ENCODE results near the gene IMP3.

DNA sequence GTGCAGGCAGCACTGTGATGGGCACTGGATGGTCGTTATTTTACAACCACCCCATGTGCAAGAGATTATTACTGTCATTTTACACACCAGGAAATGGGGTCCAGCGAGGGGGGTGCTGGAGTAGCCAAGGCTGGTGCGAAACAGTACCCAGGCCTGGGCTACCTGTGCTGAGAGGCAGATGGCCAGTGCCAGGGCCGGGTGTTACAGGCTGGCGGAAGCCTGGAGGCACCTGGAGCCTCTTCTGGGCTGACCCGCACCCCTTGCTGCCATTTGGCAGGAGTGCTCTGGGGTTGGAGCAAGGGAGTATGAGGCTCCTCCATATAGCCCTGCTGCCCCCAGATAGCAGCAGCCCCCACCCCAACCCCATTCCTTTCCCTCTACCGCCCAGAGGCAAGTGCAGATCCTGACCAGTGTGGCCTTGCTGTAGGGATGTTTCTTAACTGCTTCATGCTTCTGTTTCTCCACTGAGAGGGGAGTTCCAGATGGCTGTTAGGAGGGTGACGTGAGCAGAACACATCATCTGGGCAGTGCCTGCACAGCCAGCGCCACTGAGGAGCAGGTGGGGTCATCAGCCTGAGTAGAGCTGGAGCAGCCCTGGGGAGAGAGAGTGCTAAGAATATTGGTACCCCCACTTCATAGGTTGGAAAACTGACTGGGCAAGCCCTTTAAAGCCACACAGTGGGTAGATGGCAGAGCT is 22.9 kb upstream of the IMP3 start:
- no peak for TF ChIP-seq CTCF (IDR thresholded peaks at IDR 0.05)
- TF ChIP-seq FOXJ3 (CRISPR knock-in tag; IDR thresholded peaks at IDR 0.05): no peak
- TF ChIP-seq RFX5 (IDR thresholded peaks at IDR 0.05; ENCODE audit: low read length): no peak
- no peak for TF ChIP-seq CHD2 (IDR thresholded peaks at IDR 0.05; ENCODE audit: low read length, partially characterized antibody)
- TF ChIP-seq SIN3A (IDR thresholded peaks at IDR 0.05; ENCODE audit: borderline replicate concordance, low read depth, low read length): no peak
- no peak for TF ChIP-seq EZH2phosphoT487 (IDR thresholded peaks at IDR 0.05; ENCODE audit: borderline replicate concordance, low read depth)
- no peak for TF ChIP-seq EP300 (IDR thresholded peaks at IDR 0.05; ENCODE audit: borderline replicate concordance in 1 of 2, low read depth in 1 of 2, low read length in 1 of 2)
- TF ChIP-seq RAD21 (IDR thresholded peaks at IDR 0.05; ENCODE audit: low read length): no peak

Data from SK-N-SH (cell line).